WTC11 (cell line): ENCODE results near the gene MGAT5B. TPM values are rescaled to one million over a fixed set of nuclear protein-coding genes. Genes with fewer than 3 reads are reported as not detected.

Source experiments
- ATAC-seq: fragments of 200-7000 bp; cut with Tn5 transposase; 2 replicates; pipeline ENCODE4 v1.10.0; 2021; ENCODE audit warnings: mild to moderate bottlenecking, moderate library complexity
- CTCF ChIA-PET: fragments of 300-600 bp; sonication (Branson Sonifier 250); formaldehyde crosslinking; loops from one replicate; lab custom pipeline; 2021; ENCODE audit warnings: antibody characterized with exemption; lab: Charles Lee
- POLR2A ChIA-PET: fragments of 350-600 bp; sonication (Branson Sonifier 250); formaldehyde crosslinking; loops from one replicate; lab custom pipeline; 2021; ENCODE audit warnings: antibody characterized with exemption; lab: Charles Lee
- DNase-seq: peaks from one replicate; pipeline ENCODE4 v3.0.0; 2021; ENCODE audit warnings: low spot score
- H3K27ac Mint-ChIP-seq: 2 replicates; pipeline ENCODE4 v1.8.0; 2021; ENCODE audit warnings: mixed read lengths
- H3K27me3 Mint-ChIP-seq: 2 replicates; pipeline ENCODE4 v1.8.0; 2021; ENCODE audit warnings: low read depth, mild to moderate bottlenecking, moderate library complexity, mixed read lengths
- H3K36me3 Mint-ChIP-seq: 2 replicates; pipeline ENCODE4 v1.8.0; 2021; ENCODE audit warnings: mixed read lengths
- H3K4me1 Mint-ChIP-seq: 2 replicates; pipeline ENCODE4 v1.8.0; 2022; ENCODE audit warnings: mixed read lengths
- H3K4me3 Mint-ChIP-seq: 2 replicates; pipeline ENCODE4 v1.8.0; 2021; ENCODE audit warnings: mild to moderate bottlenecking, moderate library complexity, mixed read lengths
- H3K9me3 Mint-ChIP-seq: 2 replicates; pipeline ENCODE4 v1.8.0; 2021; ENCODE audit warnings: mixed read lengths
- GTF2I ChIP-seq: fragments of 250-450 bp; sonication (Bioruptor Pico); conservative IDR thresholded peaks from 2 replicates; pipeline ENCODE4 v1.4.0; 2021; ENCODE audit warnings: mild to moderate bottlenecking
- IRF2 ChIP-seq: sonication (generic); formaldehyde crosslinking; IDR thresholded peaks from 2 replicates; pipeline ENCODE4 v1.8.0; 2022; ENCODE audit warnings: low read depth, missing genetic modification reagents, borderline replicate concordance
- JAZF1 ChIP-seq: fragments of 250-450 bp; sonication (Bioruptor Pico); IDR thresholded peaks from 2 replicates; pipeline ENCODE4 v1.9.0; 2021; ENCODE audit warnings: moderate library complexity, mild to moderate bottlenecking, inconsistent platforms
- JUN ChIP-seq: sonication (generic); formaldehyde crosslinking; IDR thresholded peaks from 2 replicates; pipeline ENCODE4 v1.8.0; 2023; ENCODE audit warnings: mild to moderate bottlenecking, missing genetic modification reagents
- PRRX2 ChIP-seq: fragments of 250-450 bp; sonication (Bioruptor Pico); IDR thresholded peaks from 2 replicates; pipeline ENCODE4 v1.8.0; 2021; ENCODE audit warnings: mild to moderate bottlenecking
- RORB ChIP-seq: fragments of 250-450 bp; sonication (Bioruptor Pico); IDR thresholded peaks from 2 replicates; pipeline ENCODE4 v1.9.0; 2021; ENCODE audit warnings: mild to moderate bottlenecking
- SP1 ChIP-seq: sonication (generic); formaldehyde crosslinking; conservative IDR thresholded peaks from 2 replicates; pipeline ENCODE4 v1.8.1; 2022; ENCODE audit warnings: missing genetic modification reagents
- TEAD1 ChIP-seq: sonication (generic); formaldehyde crosslinking; IDR thresholded peaks from 2 replicates; pipeline ENCODE4 v1.8.0; 2022; ENCODE audit warnings: mild to moderate bottlenecking, missing genetic modification reagents
- ZBTB21 ChIP-seq: sonication (generic); formaldehyde crosslinking; IDR thresholded peaks from 2 replicates; pipeline ENCODE4 v1.8.1; 2023; ENCODE audit warnings: mild to moderate bottlenecking, missing genetic modification reagents, borderline replicate concordance
- ZNF416 ChIP-seq: fragments of 250-450 bp; sonication (Bioruptor Pico); IDR thresholded peaks from 2 replicates; pipeline ENCODE4 v1.9.0; 2021; ENCODE audit warnings: mild to moderate bottlenecking, inconsistent platforms
- total RNA-seq: library from RNA; stranded (reverse); gene quantifications from 3 replicates; pipeline ENCODE4 v1.2.3, GENCODE V29; 2021
- TF ChIP-seq, protein P1 (sequence below): fragments of 250-450 bp; sonication (Bioruptor Pico); IDR thresholded peaks from 2 replicates; pipeline ENCODE4 v1.9.0; 2021; ENCODE audit warnings: mild to moderate bottlenecking
- TF ChIP-seq, protein P2 (sequence below): sonication (generic); formaldehyde crosslinking; conservative IDR thresholded peaks from 2 replicates; pipeline ENCODE4 v1.8.1; 2023; ENCODE audit warnings: mild to moderate bottlenecking, low read depth, missing genetic modification reagents, moderate library complexity
- TF ChIP-seq, protein P3 (sequence below): fragments of 250-450 bp; sonication (Bioruptor Pico); IDR thresholded peaks from 2 replicates; pipeline ENCODE4 v2.1.2; 2022; ENCODE audit warnings: mild to moderate bottlenecking, moderate library complexity
- TF ChIP-seq, protein P4 (sequence below): fragments of 200-600 bp; IDR thresholded peaks from 2 replicates; pipeline ENCODE4 v1.8.0; 2022; ENCODE audit warnings: antibody characterized with exemption
- TF ChIP-seq, protein P5 (sequence below): sonication (generic); formaldehyde crosslinking; IDR thresholded peaks from 2 replicates; pipeline ENCODE4 v1.8.0; 2022; ENCODE audit warnings: mild to moderate bottlenecking, missing genetic modification reagents
- TF ChIP-seq, protein P6 (sequence below): sonication (generic); formaldehyde crosslinking; conservative IDR thresholded peaks from 2 replicates; pipeline ENCODE4 v1.8.1; 2022; ENCODE audit warnings: mild to moderate bottlenecking, missing genetic modification reagents
- TF ChIP-seq, protein P7 (sequence below): fragments of 250-450 bp; sonication (Bioruptor Pico); IDR thresholded peaks from 2 replicates; pipeline ENCODE4 v1.9.0; 2021; ENCODE audit warnings: mild to moderate bottlenecking, borderline replicate concordance

Gene MGAT5B
- total RNA-seq, 1 experiment from 2014 or later, result 11.6 TPM

DNA sequence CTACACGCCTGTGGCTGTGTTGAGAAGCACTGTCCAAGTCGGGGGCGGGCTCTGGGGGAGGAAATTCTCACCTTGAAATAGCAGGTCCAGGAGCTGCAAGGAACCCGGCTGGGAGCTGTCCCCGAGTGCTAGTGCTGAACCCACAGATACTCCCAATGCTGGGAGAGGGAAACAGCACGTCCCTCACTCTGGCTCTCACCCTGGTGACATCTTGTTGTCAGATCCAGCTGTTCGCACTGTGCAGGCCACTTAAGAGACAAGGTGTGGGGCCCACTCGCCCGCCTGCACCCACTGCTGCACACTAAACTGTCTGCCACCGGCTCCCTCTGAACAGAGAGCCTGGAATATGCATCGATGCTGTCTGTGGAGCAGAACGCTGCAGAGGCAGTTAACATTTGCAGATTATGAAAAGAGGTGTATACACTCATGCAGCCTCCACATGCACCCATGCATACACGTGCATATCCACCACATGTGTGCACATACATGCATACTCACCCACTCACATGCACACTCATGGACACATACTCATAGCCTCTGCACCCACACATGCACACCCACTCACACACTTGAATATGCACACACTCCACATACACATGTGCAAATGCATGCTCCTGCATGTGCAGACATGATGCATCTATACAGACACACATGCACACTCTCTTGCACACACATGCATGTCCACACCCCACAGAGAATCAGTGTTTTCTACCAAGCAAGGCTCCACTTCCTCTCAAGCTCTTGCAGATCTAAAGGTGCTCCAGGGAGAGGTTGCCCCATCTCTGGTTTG is 42.0 kb downstream of the MGAT5B start (continued):
- TF ChIP-seq, protein P1, sequence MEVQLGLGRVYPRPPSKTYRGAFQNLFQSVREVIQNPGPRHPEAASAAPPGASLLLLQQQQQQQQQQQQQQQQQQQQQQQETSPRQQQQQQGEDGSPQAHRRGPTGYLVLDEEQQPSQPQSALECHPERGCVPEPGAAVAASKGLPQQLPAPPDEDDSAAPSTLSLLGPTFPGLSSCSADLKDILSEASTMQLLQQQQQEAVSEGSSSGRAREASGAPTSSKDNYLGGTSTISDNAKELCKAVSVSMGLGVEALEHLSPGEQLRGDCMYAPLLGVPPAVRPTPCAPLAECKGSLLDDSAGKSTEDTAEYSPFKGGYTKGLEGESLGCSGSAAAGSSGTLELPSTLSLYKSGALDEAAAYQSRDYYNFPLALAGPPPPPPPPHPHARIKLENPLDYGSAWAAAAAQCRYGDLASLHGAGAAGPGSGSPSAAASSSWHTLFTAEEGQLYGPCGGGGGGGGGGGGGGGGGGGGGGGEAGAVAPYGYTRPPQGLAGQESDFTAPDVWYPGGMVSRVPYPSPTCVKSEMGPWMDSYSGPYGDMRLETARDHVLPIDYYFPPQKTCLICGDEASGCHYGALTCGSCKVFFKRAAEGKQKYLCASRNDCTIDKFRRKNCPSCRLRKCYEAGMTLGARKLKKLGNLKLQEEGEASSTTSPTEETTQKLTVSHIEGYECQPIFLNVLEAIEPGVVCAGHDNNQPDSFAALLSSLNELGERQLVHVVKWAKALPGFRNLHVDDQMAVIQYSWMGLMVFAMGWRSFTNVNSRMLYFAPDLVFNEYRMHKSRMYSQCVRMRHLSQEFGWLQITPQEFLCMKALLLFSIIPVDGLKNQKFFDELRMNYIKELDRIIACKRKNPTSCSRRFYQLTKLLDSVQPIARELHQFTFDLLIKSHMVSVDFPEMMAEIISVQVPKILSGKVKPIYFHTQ (CRISPR knock-in tag), result no peak
- TF ChIP-seq, protein P2, sequence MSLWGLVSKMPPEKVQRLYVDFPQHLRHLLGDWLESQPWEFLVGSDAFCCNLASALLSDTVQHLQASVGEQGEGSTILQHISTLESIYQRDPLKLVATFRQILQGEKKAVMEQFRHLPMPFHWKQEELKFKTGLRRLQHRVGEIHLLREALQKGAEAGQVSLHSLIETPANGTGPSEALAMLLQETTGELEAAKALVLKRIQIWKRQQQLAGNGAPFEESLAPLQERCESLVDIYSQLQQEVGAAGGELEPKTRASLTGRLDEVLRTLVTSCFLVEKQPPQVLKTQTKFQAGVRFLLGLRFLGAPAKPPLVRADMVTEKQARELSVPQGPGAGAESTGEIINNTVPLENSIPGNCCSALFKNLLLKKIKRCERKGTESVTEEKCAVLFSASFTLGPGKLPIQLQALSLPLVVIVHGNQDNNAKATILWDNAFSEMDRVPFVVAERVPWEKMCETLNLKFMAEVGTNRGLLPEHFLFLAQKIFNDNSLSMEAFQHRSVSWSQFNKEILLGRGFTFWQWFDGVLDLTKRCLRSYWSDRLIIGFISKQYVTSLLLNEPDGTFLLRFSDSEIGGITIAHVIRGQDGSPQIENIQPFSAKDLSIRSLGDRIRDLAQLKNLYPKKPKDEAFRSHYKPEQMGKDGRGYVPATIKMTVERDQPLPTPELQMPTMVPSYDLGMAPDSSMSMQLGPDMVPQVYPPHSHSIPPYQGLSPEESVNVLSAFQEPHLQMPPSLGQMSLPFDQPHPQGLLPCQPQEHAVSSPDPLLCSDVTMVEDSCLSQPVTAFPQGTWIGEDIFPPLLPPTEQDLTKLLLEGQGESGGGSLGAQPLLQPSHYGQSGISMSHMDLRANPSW (CRISPR knock-in tag), result no peak
- TF ChIP-seq SP1 (CRISPR knock-in tag) (no peak), GTF2I (no peak), RORB (CRISPR knock-in tag) (no peak), ZNF416 (CRISPR knock-in tag) (no peak), IRF2 (CRISPR knock-in tag) (no peak; the same call in 1 of the 2 replicates), JUN (peak; percentile 87; the same call in 1 of the 2 replicates)
- TF ChIP-seq, protein P3, sequence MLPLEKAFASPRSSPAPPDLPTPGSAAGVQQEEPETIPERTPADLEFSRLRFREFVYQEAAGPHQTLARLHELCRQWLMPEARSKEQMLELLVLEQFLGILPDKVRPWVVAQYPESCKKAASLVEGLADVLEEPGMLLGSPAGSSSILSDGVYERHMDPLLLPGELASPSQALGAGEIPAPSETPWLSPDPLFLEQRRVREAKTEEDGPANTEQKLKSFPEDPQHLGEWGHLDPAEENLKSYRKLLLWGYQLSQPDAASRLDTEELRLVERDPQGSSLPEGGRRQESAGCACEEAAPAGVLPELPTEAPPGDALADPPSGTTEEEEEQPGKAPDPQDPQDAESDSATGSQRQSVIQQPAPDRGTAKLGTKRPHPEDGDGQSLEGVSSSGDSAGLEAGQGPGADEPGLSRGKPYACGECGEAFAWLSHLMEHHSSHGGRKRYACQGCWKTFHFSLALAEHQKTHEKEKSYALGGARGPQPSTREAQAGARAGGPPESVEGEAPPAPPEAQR (CRISPR knock-in tag), result no peak
- TF ChIP-seq, protein P4, sequence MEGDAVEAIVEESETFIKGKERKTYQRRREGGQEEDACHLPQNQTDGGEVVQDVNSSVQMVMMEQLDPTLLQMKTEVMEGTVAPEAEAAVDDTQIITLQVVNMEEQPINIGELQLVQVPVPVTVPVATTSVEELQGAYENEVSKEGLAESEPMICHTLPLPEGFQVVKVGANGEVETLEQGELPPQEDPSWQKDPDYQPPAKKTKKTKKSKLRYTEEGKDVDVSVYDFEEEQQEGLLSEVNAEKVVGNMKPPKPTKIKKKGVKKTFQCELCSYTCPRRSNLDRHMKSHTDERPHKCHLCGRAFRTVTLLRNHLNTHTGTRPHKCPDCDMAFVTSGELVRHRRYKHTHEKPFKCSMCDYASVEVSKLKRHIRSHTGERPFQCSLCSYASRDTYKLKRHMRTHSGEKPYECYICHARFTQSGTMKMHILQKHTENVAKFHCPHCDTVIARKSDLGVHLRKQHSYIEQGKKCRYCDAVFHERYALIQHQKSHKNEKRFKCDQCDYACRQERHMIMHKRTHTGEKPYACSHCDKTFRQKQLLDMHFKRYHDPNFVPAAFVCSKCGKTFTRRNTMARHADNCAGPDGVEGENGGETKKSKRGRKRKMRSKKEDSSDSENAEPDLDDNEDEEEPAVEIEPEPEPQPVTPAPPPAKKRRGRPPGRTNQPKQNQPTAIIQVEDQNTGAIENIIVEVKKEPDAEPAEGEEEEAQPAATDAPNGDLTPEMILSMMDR, result no peak
- TF ChIP-seq, protein P5, sequence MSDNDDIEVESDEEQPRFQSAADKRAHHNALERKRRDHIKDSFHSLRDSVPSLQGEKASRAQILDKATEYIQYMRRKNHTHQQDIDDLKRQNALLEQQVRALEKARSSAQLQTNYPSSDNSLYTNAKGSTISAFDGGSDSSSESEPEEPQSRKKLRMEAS (CRISPR knock-in tag), result no peak
- TF ChIP-seq, protein P6, sequence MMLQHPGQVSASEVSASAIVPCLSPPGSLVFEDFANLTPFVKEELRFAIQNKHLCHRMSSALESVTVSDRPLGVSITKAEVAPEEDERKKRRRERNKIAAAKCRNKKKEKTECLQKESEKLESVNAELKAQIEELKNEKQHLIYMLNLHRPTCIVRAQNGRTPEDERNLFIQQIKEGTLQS (CRISPR knock-in tag), result peak; percentile 47; the same call in 1 of the 2 replicates

DNA sequence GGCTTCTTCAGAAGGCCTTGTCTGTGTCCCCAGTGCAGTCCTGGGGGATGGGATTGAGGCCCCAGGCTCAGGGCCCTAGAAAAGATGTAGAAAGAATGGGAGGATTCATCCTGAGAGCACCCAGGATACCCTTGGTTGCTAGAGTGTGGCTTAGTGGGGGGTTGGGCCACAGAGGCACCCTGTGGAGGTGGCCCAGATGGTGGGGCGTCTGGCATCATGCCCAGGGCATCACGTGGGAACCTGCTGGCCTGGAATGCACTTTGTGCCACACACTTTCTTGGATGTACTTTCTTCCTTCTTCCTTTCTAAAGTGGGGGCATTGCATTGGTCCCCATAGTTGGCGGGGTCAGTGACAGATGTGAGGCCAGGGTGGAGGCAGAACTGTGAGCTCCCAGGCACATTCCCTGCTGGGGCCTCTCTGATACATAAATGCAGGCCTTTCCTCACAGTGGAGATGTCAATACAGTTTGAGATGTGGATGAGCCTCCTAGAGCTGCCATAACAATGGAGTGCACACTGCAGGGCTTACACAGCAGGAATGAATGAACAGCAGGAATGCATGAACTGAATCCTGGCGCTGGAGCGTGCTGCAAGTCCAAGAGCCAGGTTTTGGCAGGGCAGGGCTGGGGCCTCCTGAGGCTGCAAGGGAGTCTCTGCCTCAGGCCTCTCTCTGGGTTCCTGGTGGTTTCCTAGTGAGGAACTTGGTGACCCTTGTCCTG is 43.3 kb downstream of the MGAT5B start:
- peaks cover 8% of the 10 kb centered on the region for H3K9me3 Mint-ChIP-seq
- CTCF ChIA-PET, result no interaction called here
- peaks cover 6% of the 10 kb centered on the region for H3K36me3 Mint-ChIP-seq
- POLR2A ChIA-PET, result no interaction called here
- no peak overlapping the region for H3K4me3 Mint-ChIP-seq
- peaks cover 10% of the 10 kb centered on the region for H3K4me1 Mint-ChIP-seq
- TF ChIP-seq, protein P3 (CRISPR knock-in tag), result no peak
- no peak for TF ChIP-seq TEAD1 (CRISPR knock-in tag)
- TF ChIP-seq, protein P7, sequence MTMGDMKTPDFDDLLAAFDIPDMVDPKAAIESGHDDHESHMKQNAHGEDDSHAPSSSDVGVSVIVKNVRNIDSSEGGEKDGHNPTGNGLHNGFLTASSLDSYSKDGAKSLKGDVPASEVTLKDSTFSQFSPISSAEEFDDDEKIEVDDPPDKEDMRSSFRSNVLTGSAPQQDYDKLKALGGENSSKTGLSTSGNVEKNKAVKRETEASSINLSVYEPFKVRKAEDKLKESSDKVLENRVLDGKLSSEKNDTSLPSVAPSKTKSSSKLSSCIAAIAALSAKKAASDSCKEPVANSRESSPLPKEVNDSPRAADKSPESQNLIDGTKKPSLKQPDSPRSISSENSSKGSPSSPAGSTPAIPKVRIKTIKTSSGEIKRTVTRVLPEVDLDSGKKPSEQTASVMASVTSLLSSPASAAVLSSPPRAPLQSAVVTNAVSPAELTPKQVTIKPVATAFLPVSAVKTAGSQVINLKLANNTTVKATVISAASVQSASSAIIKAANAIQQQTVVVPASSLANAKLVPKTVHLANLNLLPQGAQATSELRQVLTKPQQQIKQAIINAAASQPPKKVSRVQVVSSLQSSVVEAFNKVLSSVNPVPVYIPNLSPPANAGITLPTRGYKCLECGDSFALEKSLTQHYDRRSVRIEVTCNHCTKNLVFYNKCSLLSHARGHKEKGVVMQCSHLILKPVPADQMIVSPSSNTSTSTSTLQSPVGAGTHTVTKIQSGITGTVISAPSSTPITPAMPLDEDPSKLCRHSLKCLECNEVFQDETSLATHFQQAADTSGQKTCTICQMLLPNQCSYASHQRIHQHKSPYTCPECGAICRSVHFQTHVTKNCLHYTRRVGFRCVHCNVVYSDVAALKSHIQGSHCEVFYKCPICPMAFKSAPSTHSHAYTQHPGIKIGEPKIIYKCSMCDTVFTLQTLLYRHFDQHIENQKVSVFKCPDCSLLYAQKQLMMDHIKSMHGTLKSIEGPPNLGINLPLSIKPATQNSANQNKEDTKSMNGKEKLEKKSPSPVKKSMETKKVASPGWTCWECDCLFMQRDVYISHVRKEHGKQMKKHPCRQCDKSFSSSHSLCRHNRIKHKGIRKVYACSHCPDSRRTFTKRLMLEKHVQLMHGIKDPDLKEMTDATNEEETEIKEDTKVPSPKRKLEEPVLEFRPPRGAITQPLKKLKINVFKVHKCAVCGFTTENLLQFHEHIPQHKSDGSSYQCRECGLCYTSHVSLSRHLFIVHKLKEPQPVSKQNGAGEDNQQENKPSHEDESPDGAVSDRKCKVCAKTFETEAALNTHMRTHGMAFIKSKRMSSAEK (CRISPR knock-in tag), result no peak
- TF ChIP-seq JAZF1 (CRISPR knock-in tag), result no peak
- TF ChIP-seq PRRX2 (CRISPR knock-in tag), result no peak
- no peak for TF ChIP-seq ZBTB21 (CRISPR knock-in tag)
- ATAC-seq (no peak), DNase-seq (no peak)
- H3K27ac Mint-ChIP-seq, result no peak overlapping the region
- H3K27me3 Mint-ChIP-seq, result no peaks in the 10 kb centered on the region
